ENCODE measurements around the gene WNT9B. TPM values are rescaled to one million over a fixed set of nuclear protein-coding genes. Genes with fewer than 3 reads are reported as not detected.

Gene WNT9B
- polyA plus RNA-seq, 2 of the 4 experiments (the other 2 are of a cell fraction), result 0.05 TPM

DNA sequence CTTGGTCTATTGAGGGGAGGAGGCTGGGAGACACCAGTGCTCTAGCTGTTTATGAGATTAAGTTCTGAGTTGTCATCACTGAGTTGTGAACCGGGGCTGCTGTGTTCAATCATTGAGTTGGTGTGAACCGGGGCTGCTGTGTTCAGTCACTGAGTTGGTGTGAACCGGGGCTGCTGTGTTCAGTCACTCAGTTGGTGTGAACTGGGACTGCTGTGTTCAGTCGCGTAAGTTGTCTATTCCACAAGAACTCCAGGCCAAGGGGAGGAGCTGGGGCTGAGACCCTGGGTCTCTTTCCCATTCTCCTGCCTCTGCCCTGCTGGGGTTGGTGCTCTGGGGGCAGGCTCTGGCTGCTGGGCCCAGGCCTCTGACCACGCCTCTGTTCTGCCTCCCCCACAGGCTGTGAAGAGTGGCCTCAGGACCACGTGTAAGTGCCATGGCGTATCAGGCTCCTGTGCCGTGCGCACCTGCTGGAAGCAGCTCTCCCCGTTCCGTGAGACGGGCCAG, 24.5 kb downstream of the WNT9B start:
- ATAC-seq, result peak; percentile 9 to 33; a peak in 3 of 6 replicates
- 75% methylated on average over 6 of the region's 13 CpGs for WGBS (ENCODE audit: missing lambda C conversion rate)
- no peak for FAIRE-seq
- Histone ChIP-seq H3K4me3 (no peak overlapping the region), H3K4me1 (peaks cover 8% of the 10 kb centered on the region), H3K27ac (no peak overlapping the region), H3K9me3 (no peaks in the 10 kb centered on the region), H3K4me2 (no peak overlapping the region)
- DNase-seq (ENCODE audit: low read depth in 1 of 2, low spot score in 1 of 2), result peak in 1 of 2 experiments; percentile 34
- ChIA-PET POLR2A (no interaction called here), CTCF (interaction anchor here (0.8 to 4.1 kb wide), 10 partner anchors 10 to 64 kb away, joined by 3 to 27 read pairs (median 6); no protein-coding TSS in a partner anchor)
- TF ChIP-seq MAZ (IDR thresholded peaks at IDR 0.05; ENCODE audit: borderline replicate concordance, low read depth, low read length) (no peak), EP300 (IDR thresholded peaks at IDR 0.05) (no peak), POLR2AphosphoS2 (conservative IDR thresholded peaks at IDR 0.05; ENCODE audit: low read length) (no peak), HOXB5 (CRISPR knock-in tag; IDR thresholded peaks at IDR 0.05) (no peak), CEBPB (IDR thresholded peaks at IDR 0.05) (no peak), TFCP2L1 (CRISPR knock-in tag; IDR thresholded peaks at IDR 0.05) (no peak), FOSL2 (IDR thresholded peaks at IDR 0.05) (no peak), FOSL2 (CRISPR knock-in tag; IDR thresholded peaks at IDR 0.05) (no peak), RCOR1 (IDR thresholded peaks at IDR 0.05; ENCODE audit: low read depth, low read length) (no peak), NPAS2 (CRISPR knock-in tag; IDR thresholded peaks at IDR 0.05; ENCODE audit: borderline replicate concordance) (no peak)
- TF ChIP-seq, protein P1, sequence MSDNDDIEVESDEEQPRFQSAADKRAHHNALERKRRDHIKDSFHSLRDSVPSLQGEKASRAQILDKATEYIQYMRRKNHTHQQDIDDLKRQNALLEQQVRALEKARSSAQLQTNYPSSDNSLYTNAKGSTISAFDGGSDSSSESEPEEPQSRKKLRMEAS (IDR thresholded peaks at IDR 0.05), result no peak

- H3K4me3 ChIP-seq, result no peak overlapping the region
- no peaks in the 10 kb centered on the region for H3K9me3 ChIP-seq
- ATAC-seq (peak; percentile 81 to 92), DNase-seq (ENCODE audit: low read depth in 1 of 2, low spot score in 1 of 2) (peak in 1 of 2 experiments; percentile 51), FAIRE-seq (no peak)
- WGBS (ENCODE audit: missing lambda C conversion rate), result 48% methylated on average over 11 of the region's 12 CpGs
- TF ChIP-seq POLR2A (IDR thresholded peaks at IDR 0.05; ENCODE audit: low read length), result no peak
- peak in 1 of 2 experiments; percentile 39; a peak in 2 of 5 replicates for TF ChIP-seq RAD21 (conservative IDR thresholded peaks at IDR 0.05 in 1 of 2, IDR thresholded peaks at IDR 0.05 in 1 of 2)
- TF ChIP-seq CTCF (IDR thresholded peaks at IDR 0.05), result peak; percentile 34
- TF ChIP-seq USF2 (IDR thresholded peaks at IDR 0.05), result no peak
- TF ChIP-seq NPAS2 (CRISPR knock-in tag; IDR thresholded peaks at IDR 0.05; ENCODE audit: borderline replicate concordance), result no peak
- TF ChIP-seq SMC3 (IDR thresholded peaks at IDR 0.05), result peak; percentile 61; the same call in 2 of the 3 replicates
- no peak for TF ChIP-seq HDAC2 (IDR thresholded peaks at IDR 0.05)
- TF ChIP-seq ELK1 (IDR thresholded peaks at IDR 0.05; ENCODE audit: low read depth, low read length), result no peak
- TF ChIP-seq EHF (CRISPR knock-in tag; IDR thresholded peaks at IDR 0.05), result no peak
- ChIA-PET POLR2A (no interaction called here), CTCF (interaction anchor here (0.8 to 4.1 kb wide), 15 partner anchors 9 to 133 kb away, joined by 3 to 27 read pairs (median 5); no protein-coding TSS in a partner anchor)
- H3K4me1 ChIP-seq, result peaks cover 2% of the 10 kb centered on the region; the same call in 2 of the 3 replicates
- H3K4me2 ChIP-seq, result no peak overlapping the region
- no peak overlapping the region for H3K27ac ChIP-seq
Measured at GRCh38 chr17:46876353-46876887, 25.0 kb downstream of the WNT9B start.

- H3K27ac ChIP-seq, result no peak overlapping the region
- no peaks in the 10 kb centered on the region for H3K9me3 ChIP-seq
- DNase-seq (ENCODE audit: low read depth in 1 of 2, low spot score in 1 of 2) (no peak), FAIRE-seq (no peak), ATAC-seq (no peak)
- POLR2A ChIA-PET, result no interaction called here
- 56% methylated on average over 4 of the region's 4 CpGs for WGBS (ENCODE audit: missing lambda C conversion rate)
- no peaks in the 10 kb centered on the region for H3K4me1 ChIP-seq
- H3K4me3 ChIP-seq, result no peak overlapping the region
- H3K4me2 ChIP-seq, result no peak overlapping the region
- CTCF ChIA-PET, result interaction anchor here (0.8 to 4.1 kb wide), 15 partner anchors 9 to 133 kb away, joined by 3 to 27 read pairs (median 5); no protein-coding TSS in a partner anchor
- TF ChIP-seq NPAS2 (CRISPR knock-in tag; IDR thresholded peaks at IDR 0.05; ENCODE audit: borderline replicate concordance), result no peak
- no peak for TF ChIP-seq BHLHE40 (IDR thresholded peaks at IDR 0.05; ENCODE audit: low read depth, low read length)
- no peak for TF ChIP-seq FOSL2 (IDR thresholded peaks at IDR 0.05)
- TF ChIP-seq FOSL2 (CRISPR knock-in tag; IDR thresholded peaks at IDR 0.05), result no peak
- TF ChIP-seq MAZ (IDR thresholded peaks at IDR 0.05; ENCODE audit: borderline replicate concordance, low read depth, low read length), result no peak
- TF ChIP-seq, protein P2, sequence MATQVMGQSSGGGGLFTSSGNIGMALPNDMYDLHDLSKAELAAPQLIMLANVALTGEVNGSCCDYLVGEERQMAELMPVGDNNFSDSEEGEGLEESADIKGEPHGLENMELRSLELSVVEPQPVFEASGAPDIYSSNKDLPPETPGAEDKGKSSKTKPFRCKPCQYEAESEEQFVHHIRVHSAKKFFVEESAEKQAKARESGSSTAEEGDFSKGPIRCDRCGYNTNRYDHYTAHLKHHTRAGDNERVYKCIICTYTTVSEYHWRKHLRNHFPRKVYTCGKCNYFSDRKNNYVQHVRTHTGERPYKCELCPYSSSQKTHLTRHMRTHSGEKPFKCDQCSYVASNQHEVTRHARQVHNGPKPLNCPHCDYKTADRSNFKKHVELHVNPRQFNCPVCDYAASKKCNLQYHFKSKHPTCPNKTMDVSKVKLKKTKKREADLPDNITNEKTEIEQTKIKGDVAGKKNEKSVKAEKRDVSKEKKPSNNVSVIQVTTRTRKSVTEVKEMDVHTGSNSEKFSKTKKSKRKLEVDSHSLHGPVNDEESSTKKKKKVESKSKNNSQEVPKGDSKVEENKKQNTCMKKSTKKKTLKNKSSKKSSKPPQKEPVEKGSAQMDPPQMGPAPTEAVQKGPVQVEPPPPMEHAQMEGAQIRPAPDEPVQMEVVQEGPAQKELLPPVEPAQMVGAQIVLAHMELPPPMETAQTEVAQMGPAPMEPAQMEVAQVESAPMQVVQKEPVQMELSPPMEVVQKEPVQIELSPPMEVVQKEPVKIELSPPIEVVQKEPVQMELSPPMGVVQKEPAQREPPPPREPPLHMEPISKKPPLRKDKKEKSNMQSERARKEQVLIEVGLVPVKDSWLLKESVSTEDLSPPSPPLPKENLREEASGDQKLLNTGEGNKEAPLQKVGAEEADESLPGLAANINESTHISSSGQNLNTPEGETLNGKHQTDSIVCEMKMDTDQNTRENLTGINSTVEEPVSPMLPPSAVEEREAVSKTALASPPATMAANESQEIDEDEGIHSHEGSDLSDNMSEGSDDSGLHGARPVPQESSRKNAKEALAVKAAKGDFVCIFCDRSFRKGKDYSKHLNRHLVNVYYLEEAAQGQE (IDR thresholded peaks at IDR 0.05), result no peak
- TF ChIP-seq RCOR1 (IDR thresholded peaks at IDR 0.05; ENCODE audit: low read depth, low read length), result no peak
- no peak for TF ChIP-seq CHD4 (IDR thresholded peaks at IDR 0.05; ENCODE audit: borderline replicate concordance)
- TF ChIP-seq GATA3 (IDR thresholded peaks at IDR 0.05; ENCODE audit: borderline replicate concordance), result no peak
- no peak for TF ChIP-seq EP300 (IDR thresholded peaks at IDR 0.05)
- no peak for TF ChIP-seq ESRRA (IDR thresholded peaks at IDR 0.05; ENCODE audit: borderline replicate concordance, low read length)
- TF ChIP-seq RNF2 (IDR thresholded peaks at IDR 0.05; ENCODE audit: borderline replicate concordance, low read depth), result no peak
- no peak for TF ChIP-seq NFE2L2 (conservative IDR thresholded peaks at IDR 0.05; ENCODE audit: low read length)
- no peak for TF ChIP-seq HDAC2 (IDR thresholded peaks at IDR 0.05)
Measured at GRCh38 chr17:46876926-46877325, 25.5 kb downstream of the WNT9B start.

All from A549 (cell line).